A549 (cell line): ENCODE results near the gene GLS. TPM values are rescaled to one million over a fixed set of nuclear protein-coding genes. Genes with fewer than 3 reads are reported as not detected.
A peak's percentile ranks its signal among the peaks of the same experiment; 100 is the strongest.
"Not testable (repeated sequence)": the region's sequence is repeated elsewhere in the genome, so short reads cannot be mapped to it uniquely, and the experiment has no call there.

Experiments used
- ATAC-seq, 2 experiments: fragments of 200-7000 bp in 1 of 2; fragments of >200 bp in 1 of 2; cut with Nextera tagmentation in 1 of 2; cut with Tn5 transposase in 1 of 2; 3 replicates each; pipeline versions ENCODE4 v1.8.0 to v1.9.1; 2018 to 2020; ENCODE audit warnings: mild to moderate bottlenecking in 1 of 2, moderate library complexity in 1 of 2
- CTCF ChIA-PET: fragments of 300-600 bp; sonication (Branson Sonifier 250); formaldehyde crosslinking; extraction: SDS; loops from one replicate; lab custom pipeline; 2021; ENCODE audit warnings: antibody characterized with exemption, inconsistent platforms; lab: Yijun Ruan, JAX
- POLR2A ChIA-PET: fragments of 350-600 bp; formaldehyde crosslinking; extraction: SDS; loops from one replicate; lab custom pipeline; 2021; ENCODE audit warnings: antibody characterized with exemption, inconsistent platforms; lab: Yijun Ruan, JAX
- DNase-seq, 2 experiments: peaks; one replicate each; pipeline versions ENCODE4 v3.0.0 to v3.0.0-alpha.2; 2011 to 2016; ENCODE audit warnings: low read depth in 1 of 2, low spot score in 1 of 2
- FAIRE-seq: peaks from 2 replicates; lab custom pipeline; 2011; peaks lifted over from hg19 to GRCh38; lab: Jason Lieb, UNC
- H3K27ac ChIP-seq, 2 experiments: fragments of >200 bp; sonication (Bioruptor Twin); formaldehyde crosslinking; 3 replicates each; pipeline ENCODE4 v1.5.1; 2016 to 2017
- H3K4me1 ChIP-seq: fragments of >200 bp; sonication (Bioruptor Twin); formaldehyde crosslinking; 3 replicates; pipeline ENCODE4 v1.6.1; 2016
- H3K4me2 ChIP-seq: fragments of >200 bp; sonication (Bioruptor Twin); formaldehyde crosslinking; 3 replicates; pipeline ENCODE4 v1.6.1; 2016
- H3K4me3 ChIP-seq: fragments of >200 bp; sonication (Bioruptor Twin); formaldehyde crosslinking; 3 replicates; pipeline ENCODE4 v1.5.1; 2016
- H3K9me3 ChIP-seq: fragments of >200 bp; sonication (Bioruptor Twin); formaldehyde crosslinking; 3 replicates; pipeline ENCODE4 v1.6.1; 2016
- CEBPB ChIP-seq, 2 experiments: fragments of >200 bp in 1 of 2; sonication (Bioruptor Twin) in 1 of 2; formaldehyde crosslinking in 1 of 2; IDR thresholded peaks; 2 replicates each; pipeline ENCODE4 v1.6.1; 2012 to 2016
- EHMT2 ChIP-seq: fragments of 200-600 bp; sonication (generic); IDR thresholded peaks from 2 replicates; pipeline ENCODE4 v1.6.1; 2016; ENCODE audit warnings: antibody characterized with exemption, low read depth, mild to moderate bottlenecking, moderate library complexity
- FOSB ChIP-seq: fragments of 250-450 bp; sonication (Bioruptor Pico); IDR thresholded peaks from 2 replicates; pipeline ENCODE4 v1.5.0; 2020; ENCODE audit warnings: mild to moderate bottlenecking, moderate library complexity
- FOSL2 ChIP-seq, 2 experiments: fragments of 450-650 bp in 1 of 2; fragments of >200 bp in 1 of 2; sonication (Bioruptor Twin) in 1 of 2; formaldehyde crosslinking; IDR thresholded peaks; 2 replicates each; pipeline versions ENCODE4 v1.5.0 to v1.6.1; 2016 to 2020; ENCODE audit warnings: mild to moderate bottlenecking in 1 of 2, moderate library complexity in 1 of 2
- FOXS1 ChIP-seq: fragments of 250-450 bp; sonication (Bioruptor Pico); IDR thresholded peaks from 2 replicates; pipeline ENCODE4 v1.5.0; 2020; ENCODE audit warnings: mild to moderate bottlenecking, moderate library complexity
- KDM5A ChIP-seq: fragments of 200-600 bp; sonication (generic); IDR thresholded peaks from 2 replicates; pipeline ENCODE4 v1.6.1; 2016; ENCODE audit warnings: antibody characterized with exemption, mild to moderate bottlenecking
- MAFK ChIP-seq: fragments of 450-650 bp; IDR thresholded peaks from 2 replicates; pipeline ENCODE4 v1.6.1; 2014; ENCODE audit not compliant: partially characterized antibody
- MYC ChIP-seq: IDR thresholded peaks from 2 replicates; pipeline ENCODE4 v1.6.1; 2012; ENCODE audit warnings: mild to moderate bottlenecking, inconsistent platforms, low read length, improper control_type of control experiment, borderline replicate concordance
- NPAS2 ChIP-seq: fragments of 250-450 bp; sonication (Bioruptor Pico); IDR thresholded peaks from 2 replicates; pipeline ENCODE4 v1.8.0; 2022; ENCODE audit warnings: mild to moderate bottlenecking, moderate library complexity, borderline replicate concordance
- RNF2 ChIP-seq: fragments of 200-600 bp; sonication (generic); IDR thresholded peaks from 2 replicates; pipeline ENCODE4 v1.6.1; 2016; ENCODE audit warnings: low read depth, mild to moderate bottlenecking, antibody characterized with exemption, moderate library complexity, borderline replicate concordance
- SMC3 ChIP-seq: fragments of >200 bp; sonication (Bioruptor Twin); formaldehyde crosslinking; IDR thresholded peaks from 3 replicates; pipeline ENCODE4 v1.6.1; 2018; ENCODE audit warnings: inconsistent platforms
- USF2 ChIP-seq: fragments of 450-650 bp; IDR thresholded peaks from 2 replicates; pipeline ENCODE4 v1.6.1; 2014; ENCODE audit warnings: antibody characterized with exemption
- ZC3H11A ChIP-seq: fragments of 450-650 bp; IDR thresholded peaks from 2 replicates; pipeline ENCODE4 v1.6.1; 2014; ENCODE audit warnings: antibody characterized with exemption, mild to moderate bottlenecking
- WGBS: methylation state at CpG from one replicate; pipeline ENCODE4 v1.1.6; 2017; ENCODE audit errors: missing lambda C conversion rate; 5-methylcytosine and 5-hydroxymethylcytosine counted together
- polyA plus RNA-seq, 4 experiments: library from polyadenylated mRNA; depleted of rRNA in 3 of 4; stranded (reverse); fragments of >200 nt; fragmentation: RNase III in 1 of 4; extraction: RNeasy Plus Mini Kit Qiagen cat#74134 plus additional on column Dnase treatment in 1 of 4; gene quantifications; 2 replicates in 3 of 4; 3 replicates in 1 of 4; pipeline ENCODE4 v1.2.3, GENCODE V29; 2011 to 2017
- TF ChIP-seq, protein P1 (sequence below): fragments of >200 bp; sonication (Bioruptor Twin); formaldehyde crosslinking; IDR thresholded peaks from 3 replicates; pipeline ENCODE4 v1.6.1; 2016
- TF ChIP-seq, protein P2 (sequence below): fragments of 250-450 bp; sonication (Bioruptor Pico); IDR thresholded peaks from 2 replicates; pipeline ENCODE4 v1.5.0; 2020; ENCODE audit warnings: low read depth, mild to moderate bottlenecking, moderate library complexity
- TF ChIP-seq, protein P3 (sequence below): fragments of >200 bp; sonication (Bioruptor Twin); formaldehyde crosslinking; IDR thresholded peaks from 3 replicates; pipeline ENCODE4 v1.5.1; 2016

Gene GLS
- polyA plus RNA-seq, 2 of the 4 experiments (the other 2 are of a cell fraction): 269 to 321 TPM

GRCh38 chr2:190846746-190847145 is 33.9 kb upstream of the GLS start (continued):
- TF ChIP-seq, protein P1, sequence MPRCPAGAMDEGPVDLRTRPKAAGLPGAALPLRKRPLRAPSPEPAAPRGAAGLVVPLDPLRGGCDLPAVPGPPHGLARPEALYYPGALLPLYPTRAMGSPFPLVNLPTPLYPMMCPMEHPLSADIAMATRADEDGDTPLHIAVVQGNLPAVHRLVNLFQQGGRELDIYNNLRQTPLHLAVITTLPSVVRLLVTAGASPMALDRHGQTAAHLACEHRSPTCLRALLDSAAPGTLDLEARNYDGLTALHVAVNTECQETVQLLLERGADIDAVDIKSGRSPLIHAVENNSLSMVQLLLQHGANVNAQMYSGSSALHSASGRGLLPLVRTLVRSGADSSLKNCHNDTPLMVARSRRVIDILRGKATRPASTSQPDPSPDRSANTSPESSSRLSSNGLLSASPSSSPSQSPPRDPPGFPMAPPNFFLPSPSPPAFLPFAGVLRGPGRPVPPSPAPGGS: peak; percentile 90
- TF ChIP-seq CEBPB (IDR thresholded peaks at IDR 0.05): peak; percentile 60 to 87

GRCh38 chr2:190847504-190848081 is 33.0 kb upstream of the GLS start:
- POLR2A ChIA-PET: interaction anchor here (0.9 to 1.2 kb wide), 2 partner anchors 9 to 33 kb away, joined by 4 read pairs; partner anchors contain the start of gene GLS
- Histone ChIP-seq H3K4me3 (peak overlapping the region; percentile 35), H3K4me1 (peaks cover 61% of the 10 kb centered on the region), H3K4me2 (peak overlapping the region; percentile 73), H3K27ac (peak overlapping the region; percentile 80 to 92), H3K9me3 (no peaks in the 10 kb centered on the region)
- CTCF ChIA-PET: interaction anchor here (0.7 to 1.3 kb wide), 3 partner anchors 11 to 67 kb away, joined by 3 read pairs; no protein-coding TSS in a partner anchor
- FAIRE-seq (no peak), ATAC-seq (no peak), DNase-seq (peak in 1 of 2 experiments; percentile 46)
- WGBS: under 1% methylated on average over 3 of the region's 3 CpGs
- TF ChIP-seq MYC (no peak), MAFK (peak; percentile 67), CEBPB (IDR thresholded peaks at IDR 0.05) (peak in 1 of 2 experiments; percentile 21; a peak in 1 of 4 replicates)
- TF ChIP-seq, protein P2, sequence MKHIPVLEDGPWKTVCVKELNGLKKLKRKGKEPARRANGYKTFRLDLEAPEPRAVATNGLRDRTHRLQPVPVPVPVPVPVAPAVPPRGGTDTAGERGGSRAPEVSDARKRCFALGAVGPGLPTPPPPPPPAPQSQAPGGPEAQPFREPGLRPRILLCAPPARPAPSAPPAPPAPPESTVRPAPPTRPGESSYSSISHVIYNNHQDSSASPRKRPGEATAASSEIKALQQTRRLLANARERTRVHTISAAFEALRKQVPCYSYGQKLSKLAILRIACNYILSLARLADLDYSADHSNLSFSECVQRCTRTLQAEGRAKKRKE (CRISPR knock-in tag): no peak

GRCh38 chr2:190849774-190850173 is 30.8 kb upstream of the GLS start:
- FAIRE-seq (no peak), ATAC-seq (peak in 1 of 2 experiments; percentile 29; a peak in 3 of 6 replicates), DNase-seq (peak in 1 of 2 experiments; percentile 26)
- ChIA-PET POLR2A (interaction anchor here (1.0 to 1.6 kb wide), 3 partner anchors 9 to 32 kb away, joined by 3 to 9 read pairs (median 5); partner anchors contain the start of gene GLS), CTCF (interaction anchor here (0.8 to 2.6 kb wide), 20 partner anchors 10 to 162 kb away, joined by 3 to 13 read pairs (median 6); partner anchors contain the start of gene GLS)
- TF ChIP-seq FOSL2 (IDR thresholded peaks at IDR 0.05): 0 out of 2 replicates have a peak, but pooled peaks have one; percentile 8
- no peak for TF ChIP-seq FOSL2 (CRISPR knock-in tag; IDR thresholded peaks at IDR 0.05)
- TF ChIP-seq, protein P2 (CRISPR knock-in tag): no peak
- Histone ChIP-seq H3K27ac (peak overlapping the region; percentile 58 to 78), H3K4me3 (no peak overlapping the region), H3K4me2 (peak overlapping the region; percentile 25), H3K4me1 (peaks cover 54% of the 10 kb centered on the region), H3K9me3 (no peaks in the 10 kb centered on the region)
- WGBS: 63% methylated on average over 2 of the region's 2 CpGs

DNA sequence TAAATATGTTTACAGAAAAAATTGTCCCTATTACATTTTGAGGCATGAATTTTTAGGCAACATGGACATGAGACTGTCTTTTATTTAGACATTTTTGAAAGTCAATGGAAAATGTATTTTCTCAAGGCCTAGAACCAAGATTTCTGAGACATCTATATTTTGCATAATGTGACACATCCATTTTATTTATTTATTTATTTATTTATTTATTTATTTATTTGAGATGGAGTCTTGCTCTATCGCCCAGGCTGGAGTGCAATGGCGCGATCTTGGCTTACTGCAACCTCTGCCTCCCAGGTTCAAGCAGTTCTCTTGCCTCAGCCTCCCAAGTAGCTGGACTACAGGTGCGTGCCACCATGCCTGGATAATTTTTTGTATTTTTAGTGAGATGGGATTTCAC is 27.6 kb upstream of the GLS start:
- H3K4me3 ChIP-seq, POLR2A ChIA-PET, DNase-seq, H3K9me3 ChIP-seq, FAIRE-seq, H3K4me2 ChIP-seq, ATAC-seq: not testable (repeated sequence)
- peak; percentile 71 for TF ChIP-seq ZC3H11A
- CTCF ChIA-PET: interaction anchor here (1.2 to 1.5 kb wide), 2 partner anchors 12 to 72 kb away, joined by 4 to 5 read pairs; no protein-coding TSS in a partner anchor
- 82% methylated on average over 4 of the region's 4 CpGs for WGBS
- H3K4me1 ChIP-seq: peaks cover 51% of the 10 kb centered on the region
- H3K27ac ChIP-seq: 0 out of 6 replicates have a peak overlapping the region, but pooled peaks of 1 of the 2 experiments have one; percentile 25

GRCh38 chr2:190853531-190854383 is 26.9 kb upstream of the GLS start:
- DNase-seq (no peak), FAIRE-seq (no peak), ATAC-seq (no peak)
- TF ChIP-seq, protein P3, sequence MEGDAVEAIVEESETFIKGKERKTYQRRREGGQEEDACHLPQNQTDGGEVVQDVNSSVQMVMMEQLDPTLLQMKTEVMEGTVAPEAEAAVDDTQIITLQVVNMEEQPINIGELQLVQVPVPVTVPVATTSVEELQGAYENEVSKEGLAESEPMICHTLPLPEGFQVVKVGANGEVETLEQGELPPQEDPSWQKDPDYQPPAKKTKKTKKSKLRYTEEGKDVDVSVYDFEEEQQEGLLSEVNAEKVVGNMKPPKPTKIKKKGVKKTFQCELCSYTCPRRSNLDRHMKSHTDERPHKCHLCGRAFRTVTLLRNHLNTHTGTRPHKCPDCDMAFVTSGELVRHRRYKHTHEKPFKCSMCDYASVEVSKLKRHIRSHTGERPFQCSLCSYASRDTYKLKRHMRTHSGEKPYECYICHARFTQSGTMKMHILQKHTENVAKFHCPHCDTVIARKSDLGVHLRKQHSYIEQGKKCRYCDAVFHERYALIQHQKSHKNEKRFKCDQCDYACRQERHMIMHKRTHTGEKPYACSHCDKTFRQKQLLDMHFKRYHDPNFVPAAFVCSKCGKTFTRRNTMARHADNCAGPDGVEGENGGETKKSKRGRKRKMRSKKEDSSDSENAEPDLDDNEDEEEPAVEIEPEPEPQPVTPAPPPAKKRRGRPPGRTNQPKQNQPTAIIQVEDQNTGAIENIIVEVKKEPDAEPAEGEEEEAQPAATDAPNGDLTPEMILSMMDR: no peak
- no peak for TF ChIP-seq FOSB
- no peak for TF ChIP-seq USF2
- TF ChIP-seq RNF2: no peak
- no peak for TF ChIP-seq KDM5A
- no peak for TF ChIP-seq SMC3
- no peak for TF ChIP-seq NPAS2
- TF ChIP-seq EHMT2: no peak
- TF ChIP-seq FOXS1 (CRISPR knock-in tag): no peak

More at GRCh38 chr2:190853531-190854383, 26.9 kb upstream of the GLS start:
- Histone ChIP-seq H3K4me1 (peaks cover 55% of the 10 kb centered on the region), H3K27ac (peak overlapping the region; percentile 6 to 57; a peak in 3 of 6 replicates), H3K9me3 (no peaks in the 10 kb centered on the region), H3K4me3 (no peak overlapping the region), H3K4me2 (peak overlapping the region; percentile 40)
- ChIA-PET CTCF (interaction anchor here (1.2 to 1.5 kb wide), 2 partner anchors 11 to 73 kb away, joined by 4 to 5 read pairs; no protein-coding TSS in a partner anchor), POLR2A (no interaction called here)
- WGBS: 55% methylated on average over 2 of the region's 2 CpGs
